ENCODE data around the gene CCDC159.

CCDC159 gene

GRCh38 chr19:11324079-11324661, 22.1 kb upstream of the CCDC159 start (continued):
- TF ChIP-seq ZNF518A (tag by site-specific recombination; conservative IDR thresholded peaks at IDR 0.05; ENCODE audit: low read depth) (peak; percentile 32; the same call in 1 of the 2 replicates), ZNF266 (tag by site-specific recombination; IDR thresholded peaks at IDR 0.05; ENCODE audit: low read depth) (no peak), ZSCAN30 (tag by site-specific recombination; IDR thresholded peaks at IDR 0.05) (peak; percentile 77), RBAK (tag by site-specific recombination; IDR thresholded peaks at IDR 0.05) (no peak), ZNF768 (tag by site-specific recombination; IDR thresholded peaks at IDR 0.05) (no peak), ZBTB26 (tag by site-specific recombination; optimal IDR thresholded peaks at IDR 0.05) (no peak), ZNF792 (tag by site-specific recombination; IDR thresholded peaks at IDR 0.05) (no peak), ZNF114 (tag by site-specific recombination; IDR thresholded peaks at IDR 0.05) (no peak), PATZ1 (tag by site-specific recombination; IDR thresholded peaks at IDR 0.05) (peak; percentile 91), ZNF654 (tag by site-specific recombination; IDR thresholded peaks at IDR 0.05; ENCODE audit: low read depth) (no peak), ZNF521 (tag by site-specific recombination; IDR thresholded peaks at IDR 0.05) (no peak), ZNF529 (tag by site-specific recombination; IDR thresholded peaks at IDR 0.05; ENCODE audit: insufficient replicate concordance) (no peak), ZNF623 (tag by site-specific recombination; IDR thresholded peaks at IDR 0.05) (no peak), ZIC2 (tag by site-specific recombination; IDR thresholded peaks at IDR 0.05) (peak; percentile 50), ZNF138 (tag by site-specific recombination; IDR thresholded peaks at IDR 0.05; ENCODE audit: borderline replicate concordance) (no peak), ZNF639 (tag by site-specific recombination; IDR thresholded peaks at IDR 0.05) (0 out of 2 replicates have a peak, but pooled peaks have one; percentile 10), ZSCAN5A (tag by site-specific recombination; IDR thresholded peaks at IDR 0.05) (no peak), ZNF670 (tag by site-specific recombination; IDR thresholded peaks at IDR 0.05; ENCODE audit: low read depth) (no peak), ZBTB10 (tag by site-specific recombination; IDR thresholded peaks at IDR 0.05) (peak; percentile 49; the same call in 1 of the 2 replicates), ZNF747 (tag by site-specific recombination; IDR thresholded peaks at IDR 0.05) (no peak), BCL11A (tag by site-specific recombination; IDR thresholded peaks at IDR 0.05; ENCODE audit: low read depth) (no peak), KLF1 (tag by site-specific recombination; IDR thresholded peaks at IDR 0.05) (no peak), ZNF404 (tag by site-specific recombination; IDR thresholded peaks at IDR 0.05) (no peak)
